Measurements from ENCODE around the gene PATJ. TPM values are rescaled to one million over a fixed set of nuclear protein-coding genes. Genes with fewer than 3 reads are reported as not detected.

The PATJ gene
- polyA plus RNA-seq, 1 donor (not counting 4 experiments of a cell fraction or from before 2014, with no cell fraction given) = 28.1 TPM

GRCh38 chr1:61953790-61954150 lies 211.5 kb downstream of the PATJ start:
- Histone ChIP-seq H3K9me3 (ENCODE audit: control insufficient read depth, low read depth, low read length) (no peaks in the 10 kb centered on the region), H3K27me3 (ENCODE audit: control insufficient read depth, extremely low read depth, insufficient read depth, low read length) (no peaks in the 10 kb centered on the region), H3K4me1 (ENCODE audit: control insufficient read depth, extremely low read depth, insufficient read depth, low read length) (peaks cover 22% of the 10 kb centered on the region), H2AFZ (ENCODE audit: control insufficient read depth, low read length) (no peak overlapping the region), H4K20me1 (ENCODE audit: control insufficient read depth, extremely low read depth, insufficient read depth, low read length) (peaks cover 2% of the 10 kb centered on the region), H3K27ac (ENCODE audit: control insufficient read depth, insufficient read depth, low read length) (no peak overlapping the region), H3K4me2 (ENCODE audit: control insufficient read depth, extremely low read depth, insufficient read depth, low read depth, low read length) (no peak overlapping the region), H3K79me2 (ENCODE audit: control insufficient read depth, insufficient read depth, low read length) (no peaks in the 10 kb centered on the region), H3K36me3 (ENCODE audit: control insufficient read depth in 2 of 2, extremely low read depth in 1 of 2, insufficient read depth in 2 of 2, low read length in 2 of 2) (no peaks in the 10 kb centered on the region), H3K9me1 (ENCODE audit: control insufficient read depth, extremely low read depth, insufficient read depth, low read length) (no peaks in the 10 kb centered on the region), H3K9ac (ENCODE audit: control insufficient read depth, extremely low read depth, insufficient read depth, low read length) (no peak overlapping the region), H3K4me3 (ENCODE audit: control insufficient read depth in 2 of 3, extremely low read depth in 1 of 3, insufficient read depth in 2 of 3, low read depth in 1 of 3, low read length in 3 of 3) (no peak overlapping the region)
- no peak for TF ChIP-seq EZH2 (IDR thresholded peaks at IDR 0.05; ENCODE audit: low read length)
- TF ChIP-seq CTCF (optimal IDR thresholded peaks at IDR 0.05 in 1 of 3, IDR thresholded peaks at IDR 0.05 in 1 of 3, conservative IDR thresholded peaks at IDR 0.05 in 1 of 3; ENCODE audit: extremely low read depth in 1 of 3, insufficient read depth in 2 of 3, low read length in 3 of 3) = no peak
- dilution Hi-C loops (cut with MboI; ENCODE audit: extremely low pct_ligation_motif_present, low sequenced_read_pairs) = no loop called here
- DNase-seq (ENCODE audit: low read depth, low spot score) (no peak), FAIRE-seq (no peak)

GRCh38 chr1:61955261-61955660 lies 213.0 kb downstream of the PATJ start:
- no peak overlapping the region for H3K27ac ChIP-seq (ENCODE audit: control insufficient read depth, insufficient read depth, low read length)
- dilution Hi-C loops (cut with MboI; ENCODE audit: extremely low pct_ligation_motif_present, low sequenced_read_pairs) = no loop called here
- H3K4me2 ChIP-seq (ENCODE audit: control insufficient read depth, extremely low read depth, insufficient read depth, low read depth, low read length) = no peak overlapping the region
- no peak overlapping the region for H3K4me3 ChIP-seq (ENCODE audit: control insufficient read depth in 2 of 3, extremely low read depth in 1 of 3, insufficient read depth in 2 of 3, low read depth in 1 of 3, low read length in 3 of 3)
- H3K79me2 ChIP-seq (ENCODE audit: control insufficient read depth, insufficient read depth, low read length) = no peaks in the 10 kb centered on the region
- DNase-seq (ENCODE audit: low read depth, low spot score) (no peak), FAIRE-seq (no peak)
- peaks cover 22% of the 10 kb centered on the region for H3K4me1 ChIP-seq (ENCODE audit: control insufficient read depth, extremely low read depth, insufficient read depth, low read length)
- H3K9ac ChIP-seq (ENCODE audit: control insufficient read depth, extremely low read depth, insufficient read depth, low read length) = no peak overlapping the region
- TF ChIP-seq CTCF (optimal IDR thresholded peaks at IDR 0.05 in 1 of 3, IDR thresholded peaks at IDR 0.05 in 1 of 3, conservative IDR thresholded peaks at IDR 0.05 in 1 of 3; ENCODE audit: extremely low read depth in 1 of 3, insufficient read depth in 2 of 3, low read length in 3 of 3) = no peak
- TF ChIP-seq EZH2 (IDR thresholded peaks at IDR 0.05; ENCODE audit: low read length) = no peak
- no peaks in the 10 kb centered on the region for H3K27me3 ChIP-seq (ENCODE audit: control insufficient read depth, extremely low read depth, insufficient read depth, low read length)
- H2AFZ ChIP-seq (ENCODE audit: control insufficient read depth, low read length) = no peak overlapping the region
- peaks cover 2% of the 10 kb centered on the region for H4K20me1 ChIP-seq (ENCODE audit: control insufficient read depth, extremely low read depth, insufficient read depth, low read length)
- H3K36me3 ChIP-seq (ENCODE audit: control insufficient read depth in 2 of 2, extremely low read depth in 1 of 2, insufficient read depth in 2 of 2, low read length in 2 of 2) = no peaks in the 10 kb centered on the region
- H3K9me1 ChIP-seq (ENCODE audit: control insufficient read depth, extremely low read depth, insufficient read depth, low read length) = no peaks in the 10 kb centered on the region
- no peaks in the 10 kb centered on the region for H3K9me3 ChIP-seq (ENCODE audit: control insufficient read depth, low read depth, low read length)

Data from keratinocyte (primary cell).